Measurements from ENCODE around the gene C9orf50. TPM values are rescaled to one million over a fixed set of nuclear protein-coding genes. Genes with fewer than 3 reads are reported as not detected.

Gene C9orf50
- total and polyA plus RNA-seq, 2 experiments from 2014 or later: not detected

DNA sequence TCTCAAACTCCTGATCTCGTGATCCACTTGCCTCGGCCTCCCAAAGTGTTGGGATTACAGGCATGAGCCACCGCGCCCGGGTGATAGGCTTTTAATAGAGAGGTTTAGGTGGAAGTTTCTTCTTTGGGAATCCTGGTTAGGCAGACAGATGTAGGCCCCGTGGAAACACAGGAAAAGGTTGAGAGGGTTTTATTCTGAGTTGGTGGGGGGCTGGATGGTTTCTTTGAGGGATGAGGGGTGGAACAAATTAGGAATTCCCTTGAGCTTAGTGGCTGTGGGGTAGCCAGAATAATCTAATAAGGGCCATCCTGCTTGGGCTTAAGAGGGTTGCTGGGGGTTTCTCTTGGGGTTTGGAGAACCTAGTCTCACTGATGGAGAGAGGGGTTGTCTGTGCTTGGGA lies 30.4 kb downstream of the C9orf50 start:
- Histone ChIP-seq H3K4me2 (no peak overlapping the region), H3K27me3 (ENCODE audit: insufficient read depth) (peaks cover 31% of the 10 kb centered on the region), H3K27ac (ENCODE audit: low read depth) (no peak overlapping the region), H3K4me1 (ENCODE audit: insufficient read depth) (peaks cover 9% of the 10 kb centered on the region), H3K79me2 (replicated peaks; ENCODE audit: insufficient read depth) (no peaks in the 10 kb centered on the region), H3K4me3 (no peak overlapping the region), H4K20me1 (replicated peaks; ENCODE audit: insufficient read depth) (no peaks in the 10 kb centered on the region), H3F3A (replicated peaks; ENCODE audit: low read depth) (no peaks in the 10 kb centered on the region), H3K9me2 (ENCODE audit: insufficient read depth) (no peaks in the 10 kb centered on the region), H2AFZ (no peak overlapping the region), H3K36me3 (ENCODE audit: insufficient read depth) (no peaks in the 10 kb centered on the region)
- H3K4me1 Mint-ChIP-seq: peaks cover 43% of the 10 kb centered on the region
- no peak for TF ChIP-seq EZH2phosphoT487 (IDR thresholded peaks at IDR 0.05; ENCODE audit: unreplicated experiment)
- H3K4me3 Mint-ChIP-seq: no peak overlapping the region; the same call in 2 of the 3 replicates
- no peaks in the 10 kb centered on the region for H3K36me3 Mint-ChIP-seq (ENCODE audit: low read depth)
- H3K27me3 Mint-ChIP-seq (ENCODE audit: insufficient read depth, low read depth, poor library complexity): peaks cover 44% of the 10 kb centered on the region
- DNase-seq (ENCODE audit: low spot score) (no peak), ATAC-seq (no peak)
- no peaks in the 10 kb centered on the region for H3K9me3 Mint-ChIP-seq
- H3K27ac Mint-ChIP-seq: no peak overlapping the region

GRCh38 chr9:129587487-129588262 lies 33.2 kb downstream of the C9orf50 start:
- H3K9me3 Mint-ChIP-seq: no peaks in the 10 kb centered on the region
- Histone ChIP-seq H3K27me3 (ENCODE audit: insufficient read depth) (peaks cover 11% of the 10 kb centered on the region; the same call in 1 of the 2 replicates), H3K4me3 (no peak overlapping the region), H3K79me2 (replicated peaks; ENCODE audit: insufficient read depth) (no peaks in the 10 kb centered on the region), H3K9me2 (ENCODE audit: insufficient read depth) (no peaks in the 10 kb centered on the region), H3K27ac (ENCODE audit: low read depth) (no peak overlapping the region), H3K4me2 (peak overlapping the region; percentile 6; the same call in 1 of the 2 replicates), H2AFZ (peak overlapping the region; percentile 38; the same call in 1 of the 2 replicates), H3K4me1 (ENCODE audit: insufficient read depth) (peaks cover 9% of the 10 kb centered on the region), H3K36me3 (ENCODE audit: insufficient read depth) (no peaks in the 10 kb centered on the region), H4K20me1 (replicated peaks; ENCODE audit: insufficient read depth) (no peaks in the 10 kb centered on the region), H3F3A (replicated peaks; ENCODE audit: low read depth) (no peaks in the 10 kb centered on the region)
- H3K4me3 Mint-ChIP-seq: no peak overlapping the region
- H3K27me3 Mint-ChIP-seq (ENCODE audit: insufficient read depth, low read depth, poor library complexity): peaks cover 28% of the 10 kb centered on the region
- no peak for TF ChIP-seq POLR2AphosphoS5 (IDR thresholded peaks at IDR 0.05; ENCODE audit: low read depth)
- TF ChIP-seq STAT1 (IDR thresholded peaks at IDR 0.05; ENCODE audit: unreplicated experiment): no peak
- no peak for TF ChIP-seq EZH2 (IDR thresholded peaks at IDR 0.05; ENCODE audit: low read depth, unreplicated experiment)
- TF ChIP-seq ZNF114 (CRISPR knock-in tag; IDR thresholded peaks at IDR 0.05): no peak
- no peak overlapping the region for H3K27ac Mint-ChIP-seq
- DNase-seq (ENCODE audit: low spot score): peak; percentile 70
- peaks cover 40% of the 10 kb centered on the region for H3K4me1 Mint-ChIP-seq
- no peaks in the 10 kb centered on the region for H3K36me3 Mint-ChIP-seq (ENCODE audit: low read depth)
- peak; percentile 53 for ATAC-seq

- Histone ChIP-seq H4K20me1 (replicated peaks; ENCODE audit: insufficient read depth) (no peaks in the 10 kb centered on the region), H3K9me2 (ENCODE audit: insufficient read depth) (no peaks in the 10 kb centered on the region), H3K27me3 (ENCODE audit: insufficient read depth) (peaks cover 11% of the 10 kb centered on the region; the same call in 1 of the 2 replicates), H3K36me3 (ENCODE audit: insufficient read depth) (no peaks in the 10 kb centered on the region), H3K79me2 (replicated peaks; ENCODE audit: insufficient read depth) (no peaks in the 10 kb centered on the region), H3K4me3 (no peak overlapping the region), H3K27ac (ENCODE audit: low read depth) (no peak overlapping the region), H3F3A (replicated peaks; ENCODE audit: low read depth) (no peaks in the 10 kb centered on the region), H3K4me1 (ENCODE audit: insufficient read depth) (peaks cover 3% of the 10 kb centered on the region; the same call in 1 of the 2 replicates), H2AFZ (0 out of 2 replicates have a peak overlapping the region, but pooled peaks have one; percentile 4), H3K4me2 (no peak overlapping the region)
- H3K27me3 Mint-ChIP-seq (ENCODE audit: insufficient read depth, low read depth, poor library complexity): peaks cover 29% of the 10 kb centered on the region
- H3K4me1 Mint-ChIP-seq: peaks cover 39% of the 10 kb centered on the region
- 0 out of 3 replicates have a peak, but pooled peaks have one; percentile 9 for ATAC-seq
- H3K9me3 Mint-ChIP-seq: no peaks in the 10 kb centered on the region
- no peaks in the 10 kb centered on the region for H3K36me3 Mint-ChIP-seq (ENCODE audit: low read depth)
- no peak overlapping the region; the same call in 1 of the 2 replicates for H3K27ac Mint-ChIP-seq
- no peak for DNase-seq (ENCODE audit: low spot score)
- H3K4me3 Mint-ChIP-seq: no peak overlapping the region
- no peak for TF ChIP-seq CREB1 (CRISPR knock-in tag; IDR thresholded peaks at IDR 0.05; ENCODE audit: low read depth)
- TF ChIP-seq, protein P1, sequence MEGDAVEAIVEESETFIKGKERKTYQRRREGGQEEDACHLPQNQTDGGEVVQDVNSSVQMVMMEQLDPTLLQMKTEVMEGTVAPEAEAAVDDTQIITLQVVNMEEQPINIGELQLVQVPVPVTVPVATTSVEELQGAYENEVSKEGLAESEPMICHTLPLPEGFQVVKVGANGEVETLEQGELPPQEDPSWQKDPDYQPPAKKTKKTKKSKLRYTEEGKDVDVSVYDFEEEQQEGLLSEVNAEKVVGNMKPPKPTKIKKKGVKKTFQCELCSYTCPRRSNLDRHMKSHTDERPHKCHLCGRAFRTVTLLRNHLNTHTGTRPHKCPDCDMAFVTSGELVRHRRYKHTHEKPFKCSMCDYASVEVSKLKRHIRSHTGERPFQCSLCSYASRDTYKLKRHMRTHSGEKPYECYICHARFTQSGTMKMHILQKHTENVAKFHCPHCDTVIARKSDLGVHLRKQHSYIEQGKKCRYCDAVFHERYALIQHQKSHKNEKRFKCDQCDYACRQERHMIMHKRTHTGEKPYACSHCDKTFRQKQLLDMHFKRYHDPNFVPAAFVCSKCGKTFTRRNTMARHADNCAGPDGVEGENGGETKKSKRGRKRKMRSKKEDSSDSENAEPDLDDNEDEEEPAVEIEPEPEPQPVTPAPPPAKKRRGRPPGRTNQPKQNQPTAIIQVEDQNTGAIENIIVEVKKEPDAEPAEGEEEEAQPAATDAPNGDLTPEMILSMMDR (conservative IDR thresholded peaks at IDR 0.05; ENCODE audit: low read depth in 2 of 2): peak in 1 of 2 experiments; percentile 19; a peak in 1 of 4 replicates
Measured at GRCh38 chr9:129586685-129587084, 34.2 kb downstream of the C9orf50 start.

Measured in GM23338 (cell line).